Measurements from ENCODE around the gene PHF21A.

DNA sequence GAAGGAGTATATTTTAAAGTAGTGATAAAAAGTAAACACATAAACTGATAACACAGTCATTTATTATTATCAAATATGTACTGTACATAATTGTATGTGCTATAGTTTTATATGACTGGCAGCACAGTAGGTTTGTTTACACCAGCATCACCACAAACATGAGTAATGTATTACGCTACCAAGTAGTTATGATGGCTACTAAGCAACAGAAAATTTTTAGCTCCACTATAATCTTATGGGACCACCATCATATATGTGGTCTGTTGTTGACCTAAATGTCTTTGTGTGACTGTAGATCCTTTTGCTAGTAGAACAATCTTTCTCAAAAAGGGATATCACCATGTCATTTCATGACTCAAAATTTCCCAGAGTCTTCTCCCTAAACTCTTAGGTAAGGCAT is 105.3 kb downstream of the PHF21A start:
- TF ChIP-seq, protein P1, sequence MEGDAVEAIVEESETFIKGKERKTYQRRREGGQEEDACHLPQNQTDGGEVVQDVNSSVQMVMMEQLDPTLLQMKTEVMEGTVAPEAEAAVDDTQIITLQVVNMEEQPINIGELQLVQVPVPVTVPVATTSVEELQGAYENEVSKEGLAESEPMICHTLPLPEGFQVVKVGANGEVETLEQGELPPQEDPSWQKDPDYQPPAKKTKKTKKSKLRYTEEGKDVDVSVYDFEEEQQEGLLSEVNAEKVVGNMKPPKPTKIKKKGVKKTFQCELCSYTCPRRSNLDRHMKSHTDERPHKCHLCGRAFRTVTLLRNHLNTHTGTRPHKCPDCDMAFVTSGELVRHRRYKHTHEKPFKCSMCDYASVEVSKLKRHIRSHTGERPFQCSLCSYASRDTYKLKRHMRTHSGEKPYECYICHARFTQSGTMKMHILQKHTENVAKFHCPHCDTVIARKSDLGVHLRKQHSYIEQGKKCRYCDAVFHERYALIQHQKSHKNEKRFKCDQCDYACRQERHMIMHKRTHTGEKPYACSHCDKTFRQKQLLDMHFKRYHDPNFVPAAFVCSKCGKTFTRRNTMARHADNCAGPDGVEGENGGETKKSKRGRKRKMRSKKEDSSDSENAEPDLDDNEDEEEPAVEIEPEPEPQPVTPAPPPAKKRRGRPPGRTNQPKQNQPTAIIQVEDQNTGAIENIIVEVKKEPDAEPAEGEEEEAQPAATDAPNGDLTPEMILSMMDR (IDR thresholded peaks at IDR 0.05; ENCODE audit: poor library complexity): no peak
- TF ChIP-seq EZH2phosphoT487 (IDR thresholded peaks at IDR 0.05; ENCODE audit: low read depth, severe bottlenecking, unreplicated experiment): no peak
- no peak for TF ChIP-seq EZH2 (IDR thresholded peaks at IDR 0.05; ENCODE audit: borderline replicate concordance)
